SK-N-SH (cell line): ENCODE results near the gene AKAP8. TPM values are rescaled to one million over a fixed set of nuclear protein-coding genes. Genes with fewer than 3 reads are reported as not detected.
A peak's percentile ranks its signal among the peaks of the same experiment; 100 is the strongest.

Experiments used
- CTCF ChIA-PET: fragments of 300-600, 350-600 bp; formaldehyde crosslinking; extraction: SDS; loops from one replicate; lab custom pipeline; 2021; lab: Yijun Ruan, JAX
- POLR2A ChIA-PET: fragments of 350-600 bp; sonication (Branson Sonifier 250); formaldehyde crosslinking; extraction: SDS; loops from one replicate; lab custom pipeline; 2020; ENCODE audit warnings: antibody characterized with exemption, inconsistent platforms; lab: Yijun Ruan, JAX
- DNase-seq: peaks from one replicate; pipeline ENCODE4 v3.0.0; 2012
- H2AFZ ChIP-seq: fragments of 200-600 bp; sonication (generic); 2 replicates; pipeline ENCODE4 v1.8.1; 2016; ENCODE audit warnings: antibody characterized with exemption, mild to moderate bottlenecking, low read depth
- H3F3A ChIP-seq: fragments of 200-600 bp; sonication (generic); replicated peaks from 2 replicates; pipeline ENCODE3; 2016; ENCODE audit warnings: antibody characterized with exemption, mild to moderate bottlenecking; ENCODE audit not compliant: insufficient read depth
- H3K27ac ChIP-seq, 2 experiments: fragments of 200-500 bp in 1 of 2; fragments of 200-600 bp in 1 of 2; sonication (Bioruptor generic) in 1 of 2; sonication (generic), shearing (Covaris generic) in 1 of 2; 2 replicates each; pipeline versions ENCODE4 v1.5.1 to v1.6.1; 2014 to 2016; ENCODE audit warnings: low read depth in 2 of 2, inconsistent platforms in 1 of 2, low read length in 1 of 2, mild to moderate bottlenecking in 1 of 2, mixed read lengths in 1 of 2
- H3K27me3 ChIP-seq: fragments of 200-600 bp; sonication (generic), shearing (Covaris generic); 2 replicates; pipeline ENCODE4 v1.6.1; 2016; ENCODE audit warnings: mixed run types; ENCODE audit not compliant: insufficient read depth
- H3K36me3 ChIP-seq, 2 experiments: fragments of 200-500 bp in 1 of 2; fragments of 200-600 bp in 1 of 2; sonication (Bioruptor generic) in 1 of 2; sonication (generic) in 1 of 2; replicated peaks in 1 of 2; 2 replicates each; pipeline versions ENCODE3 to v1.5.1; 2014 to 2016; ENCODE audit warnings: low read length in 1 of 2, mild to moderate bottlenecking in 1 of 2; ENCODE audit not compliant: insufficient read depth in 2 of 2, control insufficient read depth in 1 of 2
- H3K4me1 ChIP-seq, 2 experiments: fragments of 200-500 bp in 1 of 2; fragments of 200-600 bp in 1 of 2; sonication (Bioruptor generic) in 1 of 2; sonication (generic), shearing (Covaris generic) in 1 of 2; 2 replicates each; pipeline versions ENCODE4 v1.5.1 to v1.6.1; 2014 to 2016; ENCODE audit warnings: low read depth in 1 of 2, low read length in 1 of 2, mixed run types in 1 of 2; ENCODE audit not compliant: insufficient read depth in 2 of 2, control insufficient read depth in 1 of 2
- H3K4me2 ChIP-seq: fragments of 200-600 bp; sonication (generic), shearing (Covaris generic); 2 replicates; pipeline ENCODE4 v1.6.1; 2017; ENCODE audit warnings: mixed run types
- H3K4me3 ChIP-seq, 2 experiments: fragments of 200-500 bp in 1 of 2; fragments of 200-600 bp in 1 of 2; sonication (Bioruptor generic) in 1 of 2; sonication (generic), shearing (Covaris generic) in 1 of 2; 2 replicates each; pipeline versions ENCODE4 v1.5.1 to v1.8.1; 2014 to 2016; ENCODE audit warnings: low read depth in 2 of 2, inconsistent platforms in 1 of 2, low read length in 1 of 2, mild to moderate bottlenecking in 1 of 2, mixed read lengths in 1 of 2, moderate library complexity in 1 of 2
- H3K79me2 ChIP-seq: fragments of 200-600 bp; sonication (generic); 2 replicates; pipeline ENCODE4 v1.8.1; 2017; ENCODE audit warnings: mild to moderate bottlenecking; ENCODE audit not compliant: insufficient read depth
- H3K9ac ChIP-seq: fragments of 200-600 bp; sonication (generic); 2 replicates; pipeline ENCODE4 v1.6.1; 2017; ENCODE audit warnings: mixed run types
- H3K9me2 ChIP-seq: fragments of 200-600 bp; sonication (generic); 2 replicates; pipeline ENCODE4 v1.6.1; 2017; ENCODE audit warnings: mixed run types
- H3K9me3 ChIP-seq: fragments of 200-600 bp; sonication (generic); 2 replicates; pipeline ENCODE4 v1.6.1; 2017; ENCODE audit warnings: mixed run types, mild to moderate bottlenecking, moderate library complexity
- H4K20me1 ChIP-seq: fragments of 200-600 bp; sonication (generic); 2 replicates; pipeline ENCODE4 v1.6.1; 2017; ENCODE audit warnings: mild to moderate bottlenecking, mixed run types; ENCODE audit not compliant: insufficient read depth
- CHD2 ChIP-seq: fragments of 150-350 bp; IDR thresholded peaks from 2 replicates; pipeline ENCODE4 v1.6.1; 2018; ENCODE audit warnings: low read length; ENCODE audit not compliant: partially characterized antibody
- CTCF ChIP-seq: fragments of 200-600 bp; sonication (generic); IDR thresholded peaks from 2 replicates; pipeline ENCODE4 v1.6.1; 2017; ENCODE audit warnings: antibody characterized with exemption, mild to moderate bottlenecking, moderate library complexity
- EP300 ChIP-seq, 2 experiments: IDR thresholded peaks; 2 replicates each; pipeline versions ENCODE4 v1.4.0 to v1.6.1; 2012; ENCODE audit warnings: borderline replicate concordance in 1 of 2, low read depth in 1 of 2, low read length in 1 of 2
- EZH2phosphoT487 ChIP-seq: fragments of 200-600 bp; sonication (generic); IDR thresholded peaks from 2 replicates; pipeline ENCODE4 v1.6.1; 2017; ENCODE audit warnings: low read depth, mixed run types, mild to moderate bottlenecking, antibody characterized with exemption, moderate library complexity, borderline replicate concordance
- FOSL2 ChIP-seq: IDR thresholded peaks from 2 replicates; pipeline ENCODE4 v1.4.0; 2012; ENCODE audit warnings: low read depth, mild to moderate bottlenecking, moderate library complexity, borderline replicate concordance
- GABPA ChIP-seq: IDR thresholded peaks from 2 replicates; pipeline ENCODE4 v1.4.0; 2012; ENCODE audit warnings: low read depth, mild to moderate bottlenecking
- GATA2 ChIP-seq: sonication (generic); formaldehyde crosslinking; IDR thresholded peaks from 2 replicates; pipeline ENCODE4 v1.5.0; 2020; ENCODE audit warnings: mild to moderate bottlenecking, missing genetic modification reagents
- NFIC ChIP-seq: IDR thresholded peaks from 2 replicates; pipeline ENCODE4 v1.4.0; 2012; ENCODE audit warnings: borderline replicate concordance
- POLR2AphosphoS5 ChIP-seq: IDR thresholded peaks from 2 replicates; pipeline ENCODE4 v1.6.1; 2012; ENCODE audit warnings: low read depth, low read length
- RAD21 ChIP-seq: IDR thresholded peaks from 2 replicates; pipeline ENCODE4 v1.6.1; 2012; ENCODE audit warnings: mild to moderate bottlenecking, low read length
- RCOR1 ChIP-seq: fragments of 150-350 bp; IDR thresholded peaks from 2 replicates; pipeline ENCODE4 v1.6.1; 2017; ENCODE audit warnings: antibody characterized with exemption, low read length
- REST ChIP-seq: IDR thresholded peaks from 2 replicates; pipeline ENCODE4 v1.6.1; 2012; ENCODE audit warnings: mild to moderate bottlenecking, low read depth, low read length, moderate library complexity
- RXRA ChIP-seq: IDR thresholded peaks from 2 replicates; pipeline ENCODE4 v1.4.0; 2012; ENCODE audit warnings: low read depth, mild to moderate bottlenecking, borderline replicate concordance
- SMC3 ChIP-seq: IDR thresholded peaks from 2 replicates; pipeline ENCODE4 v1.6.1; 2012; ENCODE audit warnings: low read depth, low read length, improper control_type of control experiment
- TCF12 ChIP-seq: IDR thresholded peaks from 2 replicates; pipeline ENCODE4 v1.4.0; 2012
- USF2 ChIP-seq: fragments of 150-350 bp; IDR thresholded peaks from 2 replicates; pipeline ENCODE4 v1.6.1; 2017; ENCODE audit warnings: antibody characterized with exemption, low read length, low read depth, borderline replicate concordance
- ZBTB33 ChIP-seq: IDR thresholded peaks from 2 replicates; pipeline ENCODE4 v1.4.0; 2012; ENCODE audit warnings: low read depth, borderline replicate concordance
- WGBS: methylation state at CpG from one replicate; pipeline ENCODE4 v1.1.6; 2017; ENCODE audit warnings: low lambda C conversion rate; 5-methylcytosine and 5-hydroxymethylcytosine counted together
- polyA plus RNA-seq, 3 experiments: library from polyadenylated mRNA; depleted of rRNA; stranded (reverse); fragments of >200 nt; gene quantifications; 2 replicates each; pipeline ENCODE4 v1.2.3, GENCODE V29; 2012
- TF ChIP-seq, protein P1 (sequence below): IDR thresholded peaks from 2 replicates; pipeline ENCODE4; 2012
- TF ChIP-seq, protein P2 (sequence below): fragments of 150-350 bp; IDR thresholded peaks from 2 replicates; pipeline ENCODE4 v1.6.1; 2016; ENCODE audit warnings: mild to moderate bottlenecking, low read depth, low read length

Gene AKAP8
- 17.2 and 21.0 TPM in 2 replicates for polyA plus RNA-seq (2012; rRNA removed)
- polyA plus RNA-seq (2012; cell fraction: cytosol; rRNA removed), result 12.2 and 13.6 TPM in 2 replicates
- 56.1 and 57.2 TPM in 2 replicates for polyA plus RNA-seq (2012; cell fraction: nucleus; rRNA removed)

DNA sequence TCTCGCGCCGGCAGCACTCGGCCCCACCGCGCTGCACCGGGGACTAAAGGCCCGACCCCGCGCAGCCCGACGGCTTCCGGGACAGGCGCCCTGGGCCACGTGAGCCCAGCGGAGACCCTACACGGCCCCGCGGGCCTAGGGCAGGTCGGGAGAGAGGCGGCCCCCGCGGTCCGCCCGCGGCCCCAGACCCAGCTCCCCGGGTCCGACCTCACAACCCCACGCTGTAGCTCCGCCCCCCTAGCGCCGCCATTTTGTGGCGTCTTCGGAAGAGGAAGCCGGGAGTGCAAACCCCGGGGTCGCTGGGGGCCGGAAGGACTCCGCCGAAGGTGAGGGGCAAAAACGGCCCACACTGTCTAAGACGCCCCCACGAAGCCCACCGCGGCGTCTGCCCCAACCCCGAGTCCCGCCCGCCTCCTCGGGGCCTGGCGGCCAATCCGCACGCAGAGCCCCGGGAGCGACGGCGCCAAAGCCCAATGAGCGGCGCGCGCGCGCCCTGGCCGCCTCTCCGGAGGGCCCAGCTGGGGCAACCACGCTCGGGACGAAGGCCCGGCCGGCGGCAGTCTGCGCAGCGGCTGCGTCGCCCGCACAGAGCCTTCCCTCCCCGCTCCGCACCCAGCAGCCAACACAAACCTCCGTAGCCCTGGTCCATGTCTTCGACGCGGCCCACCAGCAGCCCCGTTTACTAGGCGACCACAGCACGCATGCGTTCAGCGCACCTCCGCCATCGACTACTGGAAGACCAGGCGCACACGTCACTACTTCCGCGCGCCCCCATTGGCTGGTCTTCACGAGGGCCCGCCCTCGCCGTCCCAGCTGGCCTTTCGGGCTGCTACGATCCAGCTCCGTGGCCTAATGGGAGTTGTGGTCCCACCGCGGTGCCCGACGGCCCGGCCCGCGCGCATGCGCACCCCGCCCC is at the start of gene AKAP8:
AKAP8 (minus strand) TSS at position 705 of the 916 bp plus-strand sequence; CDS start at position 649, 56 bp downstream.
- Histone ChIP-seq H3K4me1 (peaks cover 9 to 31% of the 10 kb centered on the region in 2 experiments; a peak in 3 of 4 replicates), H3F3A (peaks cover 24% of the 10 kb centered on the region), H3K79me2 (peaks cover 53% of the 10 kb centered on the region), H3K9me3 (no peaks in the 10 kb centered on the region), H2AFZ (peak within 1 kb of the TSS; percentile 74; the same call in 1 of the 2 replicates), H3K27ac (peak within 1 kb of the TSS; percentile 88 to 93), H3K9me2 (no peaks in the 10 kb centered on the region), H3K27me3 (no peaks in the 10 kb centered on the region), H3K36me3 (peaks cover 4 to 15% of the 10 kb centered on the region in 2 experiments), H3K9ac (peak within 1 kb of the TSS; percentile 97), H4K20me1 (peaks cover 43% of the 10 kb centered on the region), H3K4me3 (peak within 1 kb of the TSS; percentile 84 to 91), H3K4me2 (peak within 1 kb of the TSS; percentile 84)
- peak; percentile 100 for DNase-seq
- 0% methylated on average over 11 of the region's 111 CpGs for WGBS
- ChIA-PET CTCF (interaction anchor here (0.6 to 2.1 kb wide), 10 partner anchors 30 to 225 kb away, joined by 3 to 14 read pairs (median 4); partner anchors contain the start of gene AKAP8L), POLR2A (interaction anchor here (0.5 to 3.0 kb wide), 17 partner anchors 20 to 183 kb away, joined by 3 to 15 read pairs (median 4); partner anchors contain the start of gene AKAP8L)
- TF ChIP-seq TCF12, result no peak
- TF ChIP-seq RAD21, result no peak
- TF ChIP-seq GATA2 (CRISPR knock-in tag), result no peak
- peak; percentile 78 for TF ChIP-seq CHD2
- no peak for TF ChIP-seq REST
- TF ChIP-seq SMC3, result no peak
- no peak for TF ChIP-seq FOSL2
- TF ChIP-seq RCOR1, result no peak
- no peak for TF ChIP-seq EZH2phosphoT487
- peak; percentile 74 for TF ChIP-seq GABPA
- TF ChIP-seq, protein P1, sequence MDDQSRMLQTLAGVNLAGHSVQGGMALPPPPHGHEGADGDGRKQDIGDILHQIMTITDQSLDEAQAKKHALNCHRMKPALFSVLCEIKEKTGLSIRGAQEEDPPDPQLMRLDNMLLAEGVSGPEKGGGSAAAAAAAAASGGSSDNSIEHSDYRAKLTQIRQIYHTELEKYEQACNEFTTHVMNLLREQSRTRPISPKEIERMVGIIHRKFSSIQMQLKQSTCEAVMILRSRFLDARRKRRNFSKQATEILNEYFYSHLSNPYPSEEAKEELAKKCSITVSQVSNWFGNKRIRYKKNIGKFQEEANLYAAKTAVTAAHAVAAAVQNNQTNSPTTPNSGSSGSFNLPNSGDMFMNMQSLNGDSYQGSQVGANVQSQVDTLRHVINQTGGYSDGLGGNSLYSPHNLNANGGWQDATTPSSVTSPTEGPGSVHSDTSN, result peak; percentile 99
- TF ChIP-seq CTCF, result no peak
- peak; percentile 89 for TF ChIP-seq POLR2AphosphoS5
- TF ChIP-seq ZBTB33, result no peak
- TF ChIP-seq NFIC, result no peak
- TF ChIP-seq, protein P2, sequence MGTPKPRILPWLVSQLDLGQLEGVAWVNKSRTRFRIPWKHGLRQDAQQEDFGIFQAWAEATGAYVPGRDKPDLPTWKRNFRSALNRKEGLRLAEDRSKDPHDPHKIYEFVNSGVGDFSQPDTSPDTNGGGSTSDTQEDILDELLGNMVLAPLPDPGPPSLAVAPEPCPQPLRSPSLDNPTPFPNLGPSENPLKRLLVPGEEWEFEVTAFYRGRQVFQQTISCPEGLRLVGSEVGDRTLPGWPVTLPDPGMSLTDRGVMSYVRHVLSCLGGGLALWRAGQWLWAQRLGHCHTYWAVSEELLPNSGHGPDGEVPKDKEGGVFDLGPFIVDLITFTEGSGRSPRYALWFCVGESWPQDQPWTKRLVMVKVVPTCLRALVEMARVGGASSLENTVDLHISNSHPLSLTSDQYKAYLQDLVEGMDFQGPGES, result peak; percentile 29; the same call in 1 of the 2 replicates
- no peak for TF ChIP-seq EP300 (IDR thresholded peaks at IDR 0.05; ENCODE audit: borderline replicate concordance in 1 of 2, low read depth in 1 of 2, low read length in 1 of 2)
- no peak for TF ChIP-seq RXRA
- TF ChIP-seq USF2, result no peak
